SK-N-MC (cell line): ENCODE results near the gene ALS2CL.

Experiments
- EZH2 ChIP-seq: fragments of 200-600 bp; sonication (generic); IDR thresholded peaks from one replicate; pipeline ENCODE4 v1.6.1; 2017; ENCODE audit warnings: antibody characterized with exemption
- FOXP2 ChIP-seq: optimal IDR thresholded peaks from 2 replicates; pipeline ENCODE3; 2011; ENCODE audit warnings: mild to moderate bottlenecking, moderate library complexity; ENCODE audit not compliant: insufficient read depth; ENCODE audit errors: extremely low read length, control extremely low read depth
- POLR2AphosphoS5 ChIP-seq: IDR thresholded peaks from 2 replicates; pipeline ENCODE4 v1.6.1; 2012; ENCODE audit warnings: mild to moderate bottlenecking, low read depth, low read length, borderline replicate concordance

- TF ChIP-seq POLR2AphosphoS5: no peak
- no peak for TF ChIP-seq EZH2
- TF ChIP-seq FOXP2: no peak
Measured at GRCh38 chr3:46719735-46720271, 26.3 kb upstream of the ALS2CL start.
